Body of pancreas (tissue), 4 donors: Measurements from ENCODE around the gene GDPD3.

Experiments used
- POLR2A ChIP-seq, 3 donors: fragments of 450-650 bp; IDR thresholded peaks; one replicate each; pipeline ENCODE4 v1.6.1; 2016; ENCODE audit warnings: antibody characterized with exemption in 3 of 3, mild to moderate bottlenecking in 2 of 3
- TF ChIP-seq, protein P1 (sequence below), 7 experiments: fragments of 450-650 bp in 4 of 7; fragments of 200-600 bp in 3 of 7; sonication (generic) in 3 of 7; IDR thresholded peaks; one replicate each; pipeline ENCODE4 v1.5.1; 2016 to 2019; ENCODE audit warnings: antibody characterized with exemption in 7 of 7

GRCh38 chr16:30157214-30157613 is 43.9 kb upstream of the GDPD3 start:
- TF ChIP-seq POLR2A (IDR thresholded peaks at IDR 0.05): no peak
- TF ChIP-seq, protein P1, sequence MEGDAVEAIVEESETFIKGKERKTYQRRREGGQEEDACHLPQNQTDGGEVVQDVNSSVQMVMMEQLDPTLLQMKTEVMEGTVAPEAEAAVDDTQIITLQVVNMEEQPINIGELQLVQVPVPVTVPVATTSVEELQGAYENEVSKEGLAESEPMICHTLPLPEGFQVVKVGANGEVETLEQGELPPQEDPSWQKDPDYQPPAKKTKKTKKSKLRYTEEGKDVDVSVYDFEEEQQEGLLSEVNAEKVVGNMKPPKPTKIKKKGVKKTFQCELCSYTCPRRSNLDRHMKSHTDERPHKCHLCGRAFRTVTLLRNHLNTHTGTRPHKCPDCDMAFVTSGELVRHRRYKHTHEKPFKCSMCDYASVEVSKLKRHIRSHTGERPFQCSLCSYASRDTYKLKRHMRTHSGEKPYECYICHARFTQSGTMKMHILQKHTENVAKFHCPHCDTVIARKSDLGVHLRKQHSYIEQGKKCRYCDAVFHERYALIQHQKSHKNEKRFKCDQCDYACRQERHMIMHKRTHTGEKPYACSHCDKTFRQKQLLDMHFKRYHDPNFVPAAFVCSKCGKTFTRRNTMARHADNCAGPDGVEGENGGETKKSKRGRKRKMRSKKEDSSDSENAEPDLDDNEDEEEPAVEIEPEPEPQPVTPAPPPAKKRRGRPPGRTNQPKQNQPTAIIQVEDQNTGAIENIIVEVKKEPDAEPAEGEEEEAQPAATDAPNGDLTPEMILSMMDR (IDR thresholded peaks at IDR 0.05): no peak
